Measurements from ENCODE around the gene MYO16.

MYO16 gene

GRCh38 chr13:108962654-108963053 lies 333.2 kb downstream of the MYO16 start (continued):
- no peak for TF ChIP-seq ZNF518A (tag by site-specific recombination; conservative IDR thresholded peaks at IDR 0.05; ENCODE audit: low read depth)
- no peak for TF ChIP-seq INSM2 (tag by site-specific recombination; IDR thresholded peaks at IDR 0.05)
- TF ChIP-seq BCL6B (tag by site-specific recombination; IDR thresholded peaks at IDR 0.05), result no peak
- TF ChIP-seq HIC1 (tag by site-specific recombination; IDR thresholded peaks at IDR 0.05), result no peak
- no peak for TF ChIP-seq ZNF280D (tag by site-specific recombination; IDR thresholded peaks at IDR 0.05)
- TF ChIP-seq KLF7 (tag by site-specific recombination; IDR thresholded peaks at IDR 0.05; ENCODE audit: borderline replicate concordance), result no peak
- TF ChIP-seq ZNF621 (tag by site-specific recombination; IDR thresholded peaks at IDR 0.05), result no peak

- no peak overlapping the region for H3K27ac ChIP-seq (ENCODE audit: extremely low read depth, low read depth, low read length)
- no peaks in the 10 kb centered on the region for H3K4me1 ChIP-seq (ENCODE audit: control insufficient read depth, insufficient read depth, low read length)
- TF ChIP-seq ZNF560 (tag by site-specific recombination; IDR thresholded peaks at IDR 0.05; ENCODE audit: borderline replicate concordance) (no peak), KLF17 (tag by site-specific recombination; IDR thresholded peaks at IDR 0.05) (no peak), KLF8 (tag by site-specific recombination; IDR thresholded peaks at IDR 0.05) (no peak), ZNF37A (tag by site-specific recombination; IDR thresholded peaks at IDR 0.05) (no peak), CTCF (tag by site-specific recombination; IDR thresholded peaks at IDR 0.05) (no peak), ZNF623 (tag by site-specific recombination; IDR thresholded peaks at IDR 0.05) (no peak), ZNF658 (tag by site-specific recombination; IDR thresholded peaks at IDR 0.05) (no peak), GFI1B (tag by site-specific recombination; IDR thresholded peaks at IDR 0.05) (no peak)
- no peak overlapping the region for H3K4me3 ChIP-seq (ENCODE audit: low read depth, low read length)
- POLR2A ChIA-PET, result no interaction called here
- H3K36me3 ChIP-seq (ENCODE audit: control insufficient read depth in 2 of 2, insufficient read depth in 1 of 2, low read length in 2 of 2), result no peaks in the 10 kb centered on the region
- CTCF ChIA-PET, result interaction anchor here (0.8 kb wide), 1 partner anchor 114 kb away, joined by 3 read pairs; no protein-coding TSS in a partner anchor
- no peaks in the 10 kb centered on the region for H3K9me3 ChIP-seq (ENCODE audit: control insufficient read depth, insufficient read depth, low read depth, low read length)
These were observed 333.9 kb downstream of the MYO16 start for GRCh38 chr13:108963276-108963810.

Measured in HEK293 (cell line).